SKM-1 (cell line): Measurements from ENCODE around the gene ERLEC1.
A peak's percentile ranks its signal among the peaks of the same experiment; 100 is the strongest.
"Not testable (repeated sequence)": the region's sequence is repeated elsewhere in the genome, so short reads cannot be mapped to it uniquely, and the experiment has no call there.

Experiments
- DNase-seq: peaks from one replicate; lab custom pipeline; 2025; ENCODE audit not compliant: unreplicated experiment; lab: John Stamatoyannopoulos, UW

The ERLEC1 gene

GRCh38 chr2:53786705-53787613 lies at the start of gene ERLEC1, which contains the start of gene ASB3:
ERLEC1 (plus strand) TSS chr2:53787044; CDS start chr2:53787211, 167 bp downstream.
ASB3 (minus strand) TSS chr2:53786953; CDS start chr2:53765572, 21,381 bp downstream.
- DNase-seq, result peak; percentile 75

GRCh38 chr2:53737091-53737490 lies 49.8 kb upstream of the ERLEC1 start:
- DNase-seq, result no peak

DNA sequence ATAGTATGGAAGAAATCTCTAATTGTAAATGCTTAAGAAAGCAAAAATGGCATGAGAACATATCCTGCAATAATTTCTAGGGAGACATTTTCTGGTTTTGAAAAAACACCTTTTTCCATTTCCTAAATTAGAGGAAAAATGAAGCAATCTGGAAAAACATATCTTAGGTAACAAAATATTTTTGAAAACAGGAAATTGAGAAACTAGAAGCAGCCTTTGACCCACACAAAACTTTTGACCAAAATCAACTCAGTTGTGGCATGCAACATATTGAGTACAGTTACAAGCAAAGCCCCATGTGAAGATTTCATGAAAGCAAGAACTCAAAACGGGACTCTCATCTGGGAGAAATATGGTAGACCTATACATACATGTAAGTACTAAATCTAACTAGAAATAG lies 47.8 kb upstream of the ERLEC1 start:
- DNase-seq, result no peak

GRCh38 chr2:53740170-53740569 lies 46.7 kb upstream of the ERLEC1 start:
- DNase-seq, result peak; percentile 4

- no peak for DNase-seq
These were observed 42.3 kb upstream of the ERLEC1 start for GRCh38 chr2:53744395-53745065.

- no peak for DNase-seq
These were observed 36.6 kb upstream of the ERLEC1 start for GRCh38 chr2:53750041-53750768.

DNA sequence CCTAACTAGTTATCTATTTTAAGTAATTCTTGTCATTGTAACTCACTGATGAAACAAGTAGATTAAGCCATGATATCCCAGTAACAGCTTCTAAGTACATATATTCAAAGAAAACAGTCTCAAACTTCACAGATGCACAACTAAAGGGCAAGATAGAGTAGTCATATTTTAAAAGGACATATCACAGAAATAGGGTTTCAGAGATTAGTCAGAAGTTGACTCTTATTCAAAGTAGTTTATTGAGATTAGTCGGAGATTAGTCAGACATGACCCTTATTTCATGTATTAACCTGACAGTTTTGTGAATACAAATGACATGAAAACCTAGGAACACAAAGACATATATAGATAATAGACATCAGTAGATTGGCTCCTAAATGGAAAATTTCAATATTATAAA lies 35.1 kb upstream of the ERLEC1 start:
- DNase-seq, result no peak

- DNase-seq, result no peak
These were observed 34.5 kb upstream of the ERLEC1 start for GRCh38 chr2:53752385-53752784.

GRCh38 chr2:53753041-53753440 lies 33.8 kb upstream of the ERLEC1 start:
- DNase-seq, result no peak

DNA sequence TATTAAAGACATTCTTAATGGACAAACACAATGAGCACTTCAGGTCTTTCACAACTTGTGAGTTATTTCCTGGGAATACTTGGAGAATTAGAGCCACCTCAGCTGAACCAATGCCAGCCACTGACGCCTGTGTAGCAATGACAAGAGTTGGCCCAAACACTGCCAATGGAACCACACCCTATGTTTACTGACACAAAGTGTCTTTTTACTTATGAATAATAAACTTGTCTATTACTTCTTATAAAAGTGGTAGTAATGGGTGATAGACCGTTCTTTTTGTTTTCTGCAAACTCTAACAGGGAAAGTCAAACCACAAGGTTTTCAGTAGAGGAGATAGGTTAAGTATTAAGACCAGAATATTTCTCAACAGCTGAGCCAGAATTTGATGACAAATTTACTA lies 31.7 kb upstream of the ERLEC1 start:
- DNase-seq, result no peak

GRCh38 chr2:53756644-53757043 lies 30.2 kb upstream of the ERLEC1 start:
- no peak for DNase-seq

DNA sequence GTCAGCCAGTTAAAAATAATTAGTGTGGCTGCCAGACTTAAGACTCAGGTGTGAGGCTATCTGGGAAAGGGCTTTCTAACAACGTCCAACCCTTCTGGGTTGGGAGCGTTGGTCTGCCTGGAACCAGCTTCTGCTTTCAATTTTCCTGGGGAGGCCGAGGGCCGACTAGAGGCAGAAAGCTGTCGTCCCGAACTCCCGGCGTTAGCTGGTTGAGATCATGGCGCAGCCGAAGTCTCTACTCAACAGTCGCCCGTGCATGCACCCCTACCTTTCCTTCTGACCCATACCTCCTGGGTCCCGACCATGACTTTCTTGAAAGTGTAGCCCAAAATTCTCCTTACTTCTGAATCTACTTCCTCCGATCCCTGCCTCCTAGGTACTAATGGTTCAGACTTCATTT lies 29.6 kb upstream of the ERLEC1 start:
- not testable (repeated sequence) for DNase-seq

- no peak for DNase-seq
These were observed 21.1 kb upstream of the ERLEC1 start for GRCh38 chr2:53765767-53766166.

- peak; percentile 44 for DNase-seq
These were observed 19.2 kb upstream of the ERLEC1 start, which contains the start of gene CHAC2 for GRCh38 chr2:53767405-53768241. CHAC2 (plus strand) TSS chr2:53767804; CDS start chr2:53767887, 83 bp downstream.

- no peak for DNase-seq
These were observed 18.7 kb upstream of the ERLEC1 start for GRCh38 chr2:53768242-53768542.

- DNase-seq, result no peak
These were observed 17.4 kb upstream of the ERLEC1 start for GRCh38 chr2:53769318-53769945.

- DNase-seq, result no peak
These were observed 16.6 kb upstream of the ERLEC1 start for GRCh38 chr2:53770264-53770663.

DNA sequence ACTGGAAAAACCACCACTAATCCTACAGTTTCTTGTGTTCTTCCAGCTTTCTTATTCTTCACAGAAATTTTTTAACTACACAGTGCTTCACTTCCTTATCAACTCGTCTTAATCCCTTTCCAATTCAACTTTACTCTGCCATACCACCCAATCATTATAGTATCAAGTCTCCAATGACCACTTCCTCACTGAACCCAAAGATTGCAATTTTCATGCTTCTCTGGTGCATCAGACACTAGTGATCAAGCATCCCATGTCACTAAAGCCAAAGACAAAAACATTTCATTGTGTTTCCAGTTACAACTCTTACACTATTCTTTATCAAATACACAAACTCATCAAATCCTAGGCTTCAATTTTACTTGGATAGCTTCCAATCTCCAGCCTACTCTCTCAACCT lies 9.7 kb upstream of the ERLEC1 start:
- DNase-seq, result no peak

DNA sequence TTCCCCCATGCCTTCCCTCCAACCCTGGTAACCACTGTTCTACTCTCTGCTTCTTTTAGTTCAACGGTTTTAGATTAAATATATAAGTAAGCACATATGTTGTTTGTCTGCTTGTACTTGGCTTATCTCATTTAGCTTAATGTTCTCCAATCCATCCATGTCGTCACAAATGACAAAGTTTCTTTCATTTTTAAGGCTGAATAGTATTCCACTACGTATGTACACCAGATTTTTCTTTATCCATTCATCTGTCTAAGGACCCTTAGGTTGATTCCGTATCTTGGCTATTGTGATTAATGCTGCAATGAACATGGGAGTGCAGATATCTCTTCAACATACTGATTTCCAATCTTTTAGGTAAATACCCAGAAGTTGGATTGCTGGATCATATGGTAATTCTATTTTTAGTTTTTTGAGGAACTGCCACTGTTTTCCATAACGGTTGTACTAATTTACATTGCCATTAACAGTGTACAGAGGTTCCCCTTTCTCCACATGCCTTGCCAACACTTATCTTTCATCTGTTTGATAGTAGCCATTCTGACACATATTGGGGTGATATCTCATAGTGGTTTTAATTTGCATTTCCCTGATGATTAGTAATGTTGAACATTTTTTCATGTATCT lies 8.2 kb upstream of the ERLEC1 start:
- peak; percentile 12 for DNase-seq

GRCh38 chr2:53780056-53780455 lies 6.8 kb upstream of the ERLEC1 start:
- DNase-seq, result no peak
